Loucy (cell line): ENCODE data around the gene PARVA.

Experiments used
- H2AFZ ChIP-seq: fragments of 200-600 bp; sonication (generic); 2 replicates; pipeline ENCODE4 v1.6.0; 2016; ENCODE audit warnings: antibody characterized with exemption, mild to moderate bottlenecking, low read length, moderate library complexity
- H3F3A ChIP-seq: fragments of 200-600 bp; 2 replicates; pipeline ENCODE4 v1.6.0; 2016; ENCODE audit warnings: antibody characterized with exemption, low read depth, mild to moderate bottlenecking
- H3K27me3 ChIP-seq: fragments of 200-600 bp; sonication (generic); 2 replicates; pipeline ENCODE4 v1.6.1; 2014; ENCODE audit warnings: low read length, mild to moderate bottlenecking; ENCODE audit not compliant: insufficient read depth, poor library complexity, severe bottlenecking
- H3K36me3 ChIP-seq: fragments of 200-600 bp; sonication (generic); 2 replicates; pipeline ENCODE4 v1.6.1; 2016; ENCODE audit warnings: low read length; ENCODE audit not compliant: insufficient read depth
- H3K4me1 ChIP-seq: fragments of 200-600 bp; sonication (generic); 2 replicates; pipeline ENCODE4 v1.5.1; 2014; ENCODE audit warnings: low read length, mild to moderate bottlenecking; ENCODE audit not compliant: insufficient read depth, poor library complexity, severe bottlenecking
- H3K4me2 ChIP-seq: fragments of 200-600 bp; sonication (generic); 2 replicates; pipeline ENCODE4 v1.6.0; 2014; ENCODE audit warnings: antibody characterized with exemption, low read length, low read depth, mild to moderate bottlenecking; ENCODE audit not compliant: poor library complexity, severe bottlenecking
- H3K4me3 ChIP-seq: fragments of 200-600 bp; sonication (generic); 2 replicates; pipeline ENCODE4 v1.5.1; 2014; ENCODE audit warnings: low read length, mild to moderate bottlenecking, mixed read lengths; ENCODE audit not compliant: poor library complexity, severe bottlenecking
- H3K79me2 ChIP-seq: fragments of 200-600 bp; sonication (generic); 2 replicates; pipeline ENCODE4 v1.6.1; 2014; ENCODE audit warnings: low read length; ENCODE audit not compliant: insufficient read depth
- H3K9ac ChIP-seq: fragments of 200-600 bp; sonication (generic); 2 replicates; pipeline ENCODE4 v1.6.0; 2014; ENCODE audit warnings: mild to moderate bottlenecking, low read depth, low read length, moderate library complexity; ENCODE audit not compliant: poor library complexity, severe bottlenecking
- H3K9me2 ChIP-seq: fragments of 200-600 bp; sonication (generic); replicated peaks from 2 replicates; pipeline ENCODE4 v1.6.1; 2016; ENCODE audit warnings: low read depth, low read length, mixed read lengths
- H3K9me3 ChIP-seq: fragments of 200-600 bp; sonication (generic); 2 replicates; pipeline ENCODE4 v1.6.1; 2014; ENCODE audit warnings: mild to moderate bottlenecking, antibody characterized with exemption, low read length, low read depth; ENCODE audit not compliant: insufficient read depth
- H4K20me1 ChIP-seq: fragments of 200-600 bp; sonication (generic); 2 replicates; pipeline ENCODE4 v1.6.0; 2014; ENCODE audit warnings: antibody characterized with exemption, low read length, mild to moderate bottlenecking; ENCODE audit not compliant: insufficient read depth, poor library complexity, severe bottlenecking
- EZH2phosphoT487 ChIP-seq: fragments of 200-600 bp; IDR thresholded peaks from 2 replicates; pipeline ENCODE4 v1.6.1; 2018; ENCODE audit warnings: antibody characterized with exemption, mild to moderate bottlenecking, moderate library complexity, borderline replicate concordance
- TF ChIP-seq, protein P1 (sequence below): fragments of 200-600 bp; sonication (generic); conservative IDR thresholded peaks from 2 replicates; pipeline ENCODE4 v1.5.1; 2014; ENCODE audit warnings: mild to moderate bottlenecking, antibody characterized with exemption, low read length

PARVA gene

DNA sequence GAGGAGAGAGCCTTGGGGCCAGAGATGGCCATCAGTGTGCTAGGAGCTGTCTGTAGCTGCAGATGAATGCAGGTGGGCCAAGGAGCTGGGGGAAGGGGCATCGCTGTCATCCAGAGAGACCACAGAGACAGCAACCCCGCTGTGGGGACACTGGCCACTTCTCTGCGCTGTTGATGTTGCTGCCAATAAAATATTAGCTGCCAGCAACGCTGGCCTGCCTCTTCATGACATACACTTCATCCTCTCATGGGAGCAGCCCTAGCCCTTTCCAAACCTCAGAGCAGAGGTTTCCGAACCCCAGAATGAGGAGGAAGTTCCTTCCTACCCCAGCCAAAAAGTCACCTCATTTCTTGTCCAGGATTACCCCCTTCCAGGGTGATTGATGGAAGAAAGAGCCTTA lies 106.2 kb downstream of the PARVA start:
- Histone ChIP-seq H3K36me3 (no peaks in the 10 kb centered on the region), H4K20me1 (no peaks in the 10 kb centered on the region), H3K4me3 (no peak overlapping the region), H3F3A (no peaks in the 10 kb centered on the region), H2AFZ (no peak overlapping the region), H3K9me3 (no peaks in the 10 kb centered on the region), H3K4me1 (no peaks in the 10 kb centered on the region), H3K27me3 (no peaks in the 10 kb centered on the region), H3K9ac (no peak overlapping the region), H3K9me2 (no peaks in the 10 kb centered on the region), H3K4me2 (no peak overlapping the region), H3K79me2 (no peaks in the 10 kb centered on the region)
- TF ChIP-seq, protein P1, sequence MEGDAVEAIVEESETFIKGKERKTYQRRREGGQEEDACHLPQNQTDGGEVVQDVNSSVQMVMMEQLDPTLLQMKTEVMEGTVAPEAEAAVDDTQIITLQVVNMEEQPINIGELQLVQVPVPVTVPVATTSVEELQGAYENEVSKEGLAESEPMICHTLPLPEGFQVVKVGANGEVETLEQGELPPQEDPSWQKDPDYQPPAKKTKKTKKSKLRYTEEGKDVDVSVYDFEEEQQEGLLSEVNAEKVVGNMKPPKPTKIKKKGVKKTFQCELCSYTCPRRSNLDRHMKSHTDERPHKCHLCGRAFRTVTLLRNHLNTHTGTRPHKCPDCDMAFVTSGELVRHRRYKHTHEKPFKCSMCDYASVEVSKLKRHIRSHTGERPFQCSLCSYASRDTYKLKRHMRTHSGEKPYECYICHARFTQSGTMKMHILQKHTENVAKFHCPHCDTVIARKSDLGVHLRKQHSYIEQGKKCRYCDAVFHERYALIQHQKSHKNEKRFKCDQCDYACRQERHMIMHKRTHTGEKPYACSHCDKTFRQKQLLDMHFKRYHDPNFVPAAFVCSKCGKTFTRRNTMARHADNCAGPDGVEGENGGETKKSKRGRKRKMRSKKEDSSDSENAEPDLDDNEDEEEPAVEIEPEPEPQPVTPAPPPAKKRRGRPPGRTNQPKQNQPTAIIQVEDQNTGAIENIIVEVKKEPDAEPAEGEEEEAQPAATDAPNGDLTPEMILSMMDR, result no peak
- no peak for TF ChIP-seq EZH2phosphoT487

DNA sequence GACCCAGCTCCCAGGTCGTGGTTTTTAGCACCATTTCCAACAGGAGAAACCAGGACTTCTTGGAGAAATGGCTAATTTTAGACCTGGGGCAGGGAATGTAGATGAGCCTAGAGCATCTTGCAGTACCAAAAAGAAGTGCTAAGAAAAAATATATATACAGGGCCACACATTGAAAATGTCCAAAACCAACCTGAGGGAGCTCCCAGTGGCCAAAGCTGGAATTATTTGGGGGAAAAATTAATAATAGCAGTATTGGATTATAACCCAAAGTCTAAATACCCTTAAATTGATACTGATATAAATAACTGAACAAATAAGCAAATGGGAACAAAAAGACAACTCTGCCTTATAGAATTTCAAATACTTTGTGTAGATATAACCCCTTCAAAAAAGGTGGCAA lies 108.0 kb downstream of the PARVA start:
- H3K4me2 ChIP-seq, result no peak overlapping the region
- no peaks in the 10 kb centered on the region for H4K20me1 ChIP-seq
- H3F3A ChIP-seq, result no peaks in the 10 kb centered on the region
- no peaks in the 10 kb centered on the region for H3K79me2 ChIP-seq
- TF ChIP-seq, protein P1, result peak; percentile 44
- no peak for TF ChIP-seq EZH2phosphoT487
- H2AFZ ChIP-seq, result no peak overlapping the region
- H3K9me3 ChIP-seq, result no peaks in the 10 kb centered on the region
- H3K36me3 ChIP-seq, result no peaks in the 10 kb centered on the region
- no peaks in the 10 kb centered on the region for H3K9me2 ChIP-seq
- H3K4me1 ChIP-seq, result no peaks in the 10 kb centered on the region
- no peak overlapping the region for H3K9ac ChIP-seq
- H3K27me3 ChIP-seq, result no peaks in the 10 kb centered on the region
- H3K4me3 ChIP-seq, result no peak overlapping the region

DNA sequence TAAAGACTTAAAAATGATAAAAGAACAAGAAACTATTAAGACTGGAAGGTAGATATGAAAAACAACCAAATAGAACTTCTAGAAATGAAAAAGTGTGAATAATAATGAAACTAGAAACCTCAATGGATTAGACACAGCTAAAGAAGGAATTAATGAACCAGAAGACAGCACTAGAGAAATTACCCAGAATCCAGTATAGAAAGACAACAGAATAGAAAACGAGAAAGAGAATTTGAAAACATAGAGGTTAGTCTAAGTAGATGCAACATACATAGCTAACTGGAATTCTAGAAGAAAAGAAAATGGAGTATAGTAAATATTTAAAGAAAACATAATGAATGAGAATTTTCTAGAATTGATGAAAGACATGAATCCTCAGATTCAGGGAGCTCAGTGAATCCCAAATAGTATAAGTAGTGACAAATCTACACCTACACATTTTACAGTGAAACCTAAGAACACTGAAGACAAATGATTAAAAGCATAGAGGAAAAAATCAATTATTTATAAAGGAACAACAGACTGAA lies 111.9 kb downstream of the PARVA start:
- Histone ChIP-seq H3K27me3 (no peaks in the 10 kb centered on the region), H3K4me2 (no peak overlapping the region), H3K9me2 (no peaks in the 10 kb centered on the region), H3K36me3 (no peaks in the 10 kb centered on the region), H4K20me1 (no peaks in the 10 kb centered on the region), H3K79me2 (no peaks in the 10 kb centered on the region), H3K9me3 (no peaks in the 10 kb centered on the region), H3K4me3 (no peak overlapping the region), H2AFZ (no peak overlapping the region), H3K9ac (no peak overlapping the region), H3K4me1 (no peaks in the 10 kb centered on the region), H3F3A (no peaks in the 10 kb centered on the region)
- TF ChIP-seq EZH2phosphoT487, result no peak

DNA sequence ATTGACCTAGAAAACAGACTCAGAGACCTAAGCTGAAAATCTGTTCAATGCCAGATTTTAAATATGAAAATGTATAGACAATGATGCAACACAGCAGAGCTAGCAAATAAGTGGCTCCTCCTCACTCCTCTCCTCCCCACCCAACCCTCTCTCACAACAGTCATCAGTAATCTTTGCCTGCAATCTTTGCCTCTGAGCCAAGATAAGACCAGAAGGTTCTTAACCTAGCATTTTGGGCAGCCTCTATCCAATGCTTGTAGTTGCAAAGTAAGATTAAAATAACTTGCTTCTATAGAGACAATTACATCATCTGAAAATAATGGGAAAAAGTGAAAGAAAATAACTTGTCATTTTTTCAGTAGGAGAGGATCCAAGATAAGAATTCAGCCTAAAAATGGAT lies 117.3 kb downstream of the PARVA start:
- Histone ChIP-seq H3K79me2 (no peaks in the 10 kb centered on the region), H3F3A (no peaks in the 10 kb centered on the region), H3K36me3 (no peaks in the 10 kb centered on the region), H3K9ac (no peak overlapping the region), H3K27me3 (no peaks in the 10 kb centered on the region), H4K20me1 (no peaks in the 10 kb centered on the region), H2AFZ (no peak overlapping the region), H3K4me1 (no peaks in the 10 kb centered on the region), H3K4me3 (no peak overlapping the region), H3K4me2 (no peak overlapping the region), H3K9me3 (no peaks in the 10 kb centered on the region), H3K9me2 (no peaks in the 10 kb centered on the region)
- TF ChIP-seq, protein P1, result no peak
- no peak for TF ChIP-seq EZH2phosphoT487
